Adrenal gland (tissue), 12 donors: Measurements from ENCODE around the gene KLK10. TPM values are rescaled to one million over a fixed set of nuclear protein-coding genes. Genes with fewer than 3 reads are reported as not detected.

ENCODE experiments used
- DNase-seq, 7 donors: peaks; one replicate each; pipeline ENCODE4 v3.0.0-alpha.2; 2019 to 2020
- H3K27ac ChIP-seq, 5 donors: fragments of 200-600 bp; sonication (generic) in 4 of 5; 1 replicate in 3 of 5; 2 replicates in 2 of 5; pipeline versions ENCODE4 v1.5.1 to v1.8.0; 2016 to 2020; ENCODE audit warnings: mild to moderate bottlenecking in 1 of 5
- H3K27me3 ChIP-seq: fragments of 200-600 bp; 2 replicates; pipeline ENCODE4 v1.8.0; 2021
- H3K36me3 ChIP-seq, 2 donors: fragments of 200-600 bp; replicated peaks in 1 of 2; 1 replicate in 1 of 2; 2 replicates in 1 of 2; pipeline versions ENCODE4 v1.5.1 to v1.8.0; 2018 to 2022
- H3K4me1 ChIP-seq, 2 donors: fragments of 200-600 bp; replicated peaks in 1 of 2; 1 replicate in 1 of 2; 2 replicates in 1 of 2; pipeline versions ENCODE4 v1.5.1 to v1.8.0; 2018 to 2021
- H3K4me3 ChIP-seq, 4 donors: fragments of 200-600 bp; sonication (generic) in 3 of 4; one replicate each; pipeline ENCODE4 v1.5.1; 2016 to 2018
- H3K9me3 ChIP-seq, 3 donors: fragments of 200-600 bp; sonication (generic) in 1 of 3; replicated peaks in 1 of 3; 1 replicate in 2 of 3; 2 replicates in 1 of 3; pipeline versions ENCODE4 v1.5.1 to v1.8.0; 2016 to 2021
- POLR2A ChIP-seq, 2 donors: fragments of 450-650 bp; IDR thresholded peaks; one replicate each; pipeline ENCODE4 v1.6.1; 2017; ENCODE audit warnings: antibody characterized with exemption in 2 of 2, mild to moderate bottlenecking in 2 of 2, moderate library complexity in 1 of 2
- WGBS, 4 donors: extraction: QIAGEN DNeasy Blood & Tissue Kit in 2 of 4; methylation state at CpG; one replicate each; pipeline versions ENCODE4 v1.1.5 to v1.1.7; 2013 to 2017; 5-methylcytosine and 5-hydroxymethylcytosine counted together
- intact Hi-C, 2 donors: fragments of 100-400 bp; cut with DNase I; formaldehyde crosslinking; loops; one replicate each; pipeline versions ENCODE4 v1.14.1 to v1.15.0; 2022 to 2023
- polyA plus RNA-seq, 3 donors: library from polyadenylated mRNA; stranded (reverse); fragments of 200-250 nt in 2 of 3; fragments of 350-450 nt in 1 of 3; fragmentation: Illumina TruSeq in 1 of 3; extraction: RNeasy Lipid Tissue Mini Kit (QIAGEN cat#74804) in 1 of 3; gene quantifications; one replicate each; pipeline ENCODE4 v1.2.3, GENCODE V29; 2013 to 2014
- total RNA-seq, 9 donors: library from RNA; depleted of rRNA in 4 of 9; stranded (reverse); fragments of >200 nt in 4 of 9; fragments of 120-200 nt in 1 of 9; fragmentation: NEBNext Ultra II Directional in 1 of 9; extraction: Animal tissue kit (Norgen Biotek cat#: 25700) in 1 of 9; gene quantifications; one replicate each; pipeline versions ENCODE4 v1.1.0 to v1.2.4, GENCODE V29; 2013 to 2023
- TF ChIP-seq, protein P1 (sequence below), 6 experiments: fragments of 450-650 bp in 4 of 6; fragments of 200-600 bp in 2 of 6; sonication (generic) in 1 of 6; IDR thresholded peaks; 1 replicate in 5 of 6; 2 replicates in 1 of 6; pipeline versions ENCODE4 v1.5.1 to v1.8.0; 2016 to 2021; ENCODE audit warnings: antibody characterized with exemption in 6 of 6, mild to moderate bottlenecking in 2 of 6, moderate library complexity in 1 of 6
- donor health status: healthy with polysubstance abuse.
- donor health status: Bipolar disorder and iron deficiency.
- donor health status: DM: yes; HTN: yes; CAD: no.
- donor health status: DM: no; HTN: no; CAD: no.
- donor health status: DM: no; HTN: no; CAD: no.
- donor health status: DM: yes; HTN: yes; CAD: no.

Gene KLK10
- total and polyA plus RNA-seq, 12 donors: 0.23 to 1.4 (median 0.38) TPM; not detected in 6

DNA sequence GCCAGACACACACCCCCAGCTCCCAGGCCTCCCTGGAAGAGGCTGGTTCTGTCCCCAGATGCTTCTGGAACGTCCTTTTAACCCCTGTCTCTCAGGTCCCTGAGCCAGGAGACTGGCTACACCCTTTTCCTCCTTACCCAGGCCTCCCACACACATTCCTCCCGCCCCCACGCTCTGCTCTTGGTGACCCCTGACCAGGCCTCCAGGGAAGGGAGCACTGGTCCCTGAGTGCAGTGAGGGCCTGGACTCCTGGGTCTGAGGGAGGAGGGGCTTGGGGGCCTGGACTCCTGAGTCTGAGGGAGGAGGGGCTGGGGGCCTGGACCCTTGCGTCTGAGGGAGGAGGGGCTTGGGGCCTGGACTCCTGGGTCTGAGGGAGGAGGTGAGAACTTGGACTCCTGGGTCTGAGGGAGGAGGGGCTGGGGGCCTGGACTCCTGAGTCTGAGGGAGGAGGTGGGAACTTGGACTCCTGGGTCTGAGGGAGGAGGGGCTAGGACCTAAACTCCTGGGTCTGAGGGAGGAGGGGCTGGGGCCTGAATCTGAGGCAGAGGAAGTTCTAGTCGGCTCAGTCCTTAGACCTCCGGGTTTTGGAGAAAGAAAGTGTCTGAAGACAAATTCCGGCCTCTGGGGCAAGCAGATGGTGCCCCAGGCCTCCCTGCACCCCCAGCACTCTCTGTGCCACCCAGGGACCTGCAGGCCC lies 50.6 kb downstream of the KLK10 start:
- H3K36me3 ChIP-seq: no peaks in the 10 kb centered on the region
- WGBS, 4 donors: 41 to 56% (median 41%) methylated on average over 4 to 7 of the region's 7 CpGs
- DNase-seq: no peak
- H3K9me3 ChIP-seq: no peaks in the 10 kb centered on the region
- H3K27ac ChIP-seq: no peak overlapping the region
- H3K27me3 ChIP-seq: peaks cover 6% of the 10 kb centered on the region
- H3K4me3 ChIP-seq: no peak overlapping the region
- TF ChIP-seq POLR2A (IDR thresholded peaks at IDR 0.05): no peak
- TF ChIP-seq, protein P1, sequence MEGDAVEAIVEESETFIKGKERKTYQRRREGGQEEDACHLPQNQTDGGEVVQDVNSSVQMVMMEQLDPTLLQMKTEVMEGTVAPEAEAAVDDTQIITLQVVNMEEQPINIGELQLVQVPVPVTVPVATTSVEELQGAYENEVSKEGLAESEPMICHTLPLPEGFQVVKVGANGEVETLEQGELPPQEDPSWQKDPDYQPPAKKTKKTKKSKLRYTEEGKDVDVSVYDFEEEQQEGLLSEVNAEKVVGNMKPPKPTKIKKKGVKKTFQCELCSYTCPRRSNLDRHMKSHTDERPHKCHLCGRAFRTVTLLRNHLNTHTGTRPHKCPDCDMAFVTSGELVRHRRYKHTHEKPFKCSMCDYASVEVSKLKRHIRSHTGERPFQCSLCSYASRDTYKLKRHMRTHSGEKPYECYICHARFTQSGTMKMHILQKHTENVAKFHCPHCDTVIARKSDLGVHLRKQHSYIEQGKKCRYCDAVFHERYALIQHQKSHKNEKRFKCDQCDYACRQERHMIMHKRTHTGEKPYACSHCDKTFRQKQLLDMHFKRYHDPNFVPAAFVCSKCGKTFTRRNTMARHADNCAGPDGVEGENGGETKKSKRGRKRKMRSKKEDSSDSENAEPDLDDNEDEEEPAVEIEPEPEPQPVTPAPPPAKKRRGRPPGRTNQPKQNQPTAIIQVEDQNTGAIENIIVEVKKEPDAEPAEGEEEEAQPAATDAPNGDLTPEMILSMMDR (IDR thresholded peaks at IDR 0.05): no peak
- intact Hi-C loops: no loop called here
- H3K4me1 ChIP-seq: no peaks in the 10 kb centered on the region

DNA sequence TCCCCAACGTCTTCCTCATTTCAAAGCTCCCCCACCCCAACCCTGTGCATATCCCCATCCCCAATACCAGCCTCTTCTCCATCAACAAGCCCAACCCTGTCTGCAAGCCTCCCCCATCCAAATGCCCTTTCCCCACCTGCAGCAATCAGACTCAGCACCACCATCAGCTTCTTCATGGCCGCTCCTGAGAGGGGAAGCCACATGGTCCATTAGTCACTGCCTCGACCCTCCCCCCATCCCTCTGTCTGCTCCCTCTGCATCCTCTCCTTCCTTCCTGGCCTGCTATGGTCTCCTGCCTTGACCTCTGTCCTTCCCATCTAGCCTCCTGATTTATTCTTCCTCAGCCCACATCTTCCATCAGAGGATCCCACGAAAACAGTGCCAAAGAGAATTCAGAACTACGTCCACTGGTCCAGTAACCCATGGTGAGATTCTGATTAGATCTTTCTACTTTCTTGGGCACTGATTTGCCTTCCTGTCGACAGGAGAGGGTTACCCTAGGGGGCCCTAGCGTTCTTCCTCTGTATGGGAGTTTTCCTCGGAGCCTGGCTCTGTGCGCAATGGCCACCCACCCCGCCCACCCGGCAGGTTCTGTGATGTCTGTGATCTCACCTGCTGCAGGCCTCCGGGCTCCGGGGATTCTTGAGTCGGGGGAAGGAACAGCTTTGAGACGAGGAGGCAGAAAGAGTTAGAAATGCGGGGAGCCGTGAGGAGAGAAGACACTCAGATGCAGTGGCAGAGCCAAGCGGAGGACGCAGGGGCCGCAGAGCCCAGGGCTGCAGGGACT lies 51.4 kb downstream of the KLK10 start:
- Histone ChIP-seq H3K9me3 (no peaks in the 10 kb centered on the region), H3K27me3 (peaks cover 6% of the 10 kb centered on the region), H3K4me3 (no peak overlapping the region), H3K36me3 (no peaks in the 10 kb centered on the region), H3K27ac (no peak overlapping the region), H3K4me1 (no peaks in the 10 kb centered on the region)
- intact Hi-C loops: no loop called here
- WGBS, 4 donors: 32 to 40% (median 38%) methylated on average over 14 to 20 of the region's 20 CpGs
- no peak for DNase-seq
- TF ChIP-seq, protein P1 (IDR thresholded peaks at IDR 0.05): no peak
- TF ChIP-seq POLR2A (IDR thresholded peaks at IDR 0.05): no peak

DNA sequence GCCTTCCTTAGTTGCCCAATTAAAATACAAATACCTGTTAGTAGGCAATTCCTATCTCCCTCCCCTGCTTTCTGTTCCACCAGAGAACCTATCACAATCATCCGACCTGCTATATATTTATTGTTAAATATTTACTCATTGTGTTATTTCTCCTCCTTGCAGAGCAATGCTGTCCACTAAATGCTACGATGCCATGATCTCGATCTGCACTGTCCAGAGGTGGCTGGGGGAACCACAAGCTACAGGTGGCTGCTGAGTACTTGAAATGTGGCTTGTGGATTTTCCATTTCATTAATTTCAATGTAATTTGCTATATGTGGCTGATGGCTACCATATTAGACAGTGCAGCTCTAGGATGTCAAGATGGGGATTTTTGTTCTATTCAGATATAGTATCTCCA lies 55.2 kb downstream of the KLK10 start:
- Histone ChIP-seq H3K27me3 (peaks cover 6% of the 10 kb centered on the region), H3K4me1 (no peaks in the 10 kb centered on the region), H3K9me3 (no peaks in the 10 kb centered on the region), H3K27ac (no peak overlapping the region), H3K4me3 (no peak overlapping the region), H3K36me3 (no peaks in the 10 kb centered on the region)
- no peak for DNase-seq
- TF ChIP-seq, protein P1 (IDR thresholded peaks at IDR 0.05): no peak
- no peak for TF ChIP-seq POLR2A (IDR thresholded peaks at IDR 0.05)
- intact Hi-C loops: no loop called here
- 73 to 82% (median 76%) methylated on average over 3 of the region's 3 CpGs for WGBS, 4 donors

DNA sequence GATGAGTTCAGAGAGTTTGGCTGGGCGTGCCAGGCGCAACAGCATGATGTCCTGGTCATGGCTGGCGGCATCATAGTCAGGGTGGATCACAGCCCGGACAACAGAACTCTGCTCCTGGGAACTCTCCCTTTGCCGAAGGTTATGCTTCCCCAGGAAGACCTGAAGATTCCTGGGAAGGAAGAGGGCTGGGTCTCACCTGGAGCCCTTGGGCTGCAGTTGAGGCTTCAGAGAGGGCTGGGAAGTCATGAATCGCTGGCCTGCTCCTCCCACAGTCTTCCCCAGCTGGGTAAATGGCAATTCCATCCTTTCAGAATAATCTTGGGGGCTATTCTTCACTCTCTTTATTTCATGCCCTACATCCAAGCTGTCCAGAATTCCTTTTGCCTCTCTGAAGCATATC lies 56.1 kb downstream of the KLK10 start:
- WGBS, 4 donors: 79 to 87% (median 85%) methylated on average over 3 to 6 of the region's 6 CpGs
- H3K4me1 ChIP-seq: no peaks in the 10 kb centered on the region
- DNase-seq: no peak
- no peak for TF ChIP-seq POLR2A (IDR thresholded peaks at IDR 0.05)
- TF ChIP-seq, protein P1 (IDR thresholded peaks at IDR 0.05): no peak
- intact Hi-C loops: no loop called here
- H3K27me3 ChIP-seq: peaks cover 2% of the 10 kb centered on the region
- H3K36me3 ChIP-seq: no peaks in the 10 kb centered on the region
- H3K27ac ChIP-seq: no peak overlapping the region
- H3K9me3 ChIP-seq: no peaks in the 10 kb centered on the region
- no peak overlapping the region for H3K4me3 ChIP-seq

Other genes starting within 250 kb of the KLK10 start
- 10 to 100 TPM in 1 of 9 donors, not detected in 8; 16.0 TPM for gene GPR32, start 249.2 kb downstream of the KLK10 start, total RNA-seq
- gene GPR32, start 249.2 kb downstream of the KLK10 start, polyA plus RNA-seq: not detected
- not detected for gene ACP4, start 229.3 kb downstream of the KLK10 start, total RNA-seq
- not detected for gene ACP4, start 229.3 kb downstream of the KLK10 start, polyA plus RNA-seq
- 1 to 10 TPM in 6 of 9 donors, not detected in 3; 1.4 to 8.6 (median 2.4) TPM for gene KLK1, start 195.9 kb downstream of the KLK10 start, total RNA-seq
- gene KLK1, start 195.9 kb downstream of the KLK10 start, polyA plus RNA-seq: 10 to 100 TPM in 2 of 3 donors, 1 to 10 TPM in 1; 1.1 to 26.5 (median 11.2) TPM
- 1 to 10 TPM in 4 of 9 donors, under 1 TPM in 3, not detected in 2; 0.28 to 5.1 (median 1.0) TPM for gene KLK15, start 186.1 kb downstream of the KLK10 start, total RNA-seq
- 1 to 10 TPM in 1 of 3 donors, under 1 TPM in 2; 0.15 to 1.7 (median 0.34) TPM for gene KLK15, start 186.1 kb downstream of the KLK10 start, polyA plus RNA-seq
- 1 to 10 TPM in 2 of 9 donors, under 1 TPM in 3, not detected in 4; 0.11 to 4.8 (median 0.98) TPM for gene KLK3, start 164.8 kb downstream of the KLK10 start, total RNA-seq
- gene KLK3, start 164.8 kb downstream of the KLK10 start, polyA plus RNA-seq: 10 to 100 TPM in 1 of 3 donors, 1 to 10 TPM in 1, under 1 TPM in 1; 0.35 to 26.0 (median 1.3) TPM
- under 1 TPM in 1 of 9 donors, not detected in 8; 0.61 TPM for gene KLK2, start 146.3 kb downstream of the KLK10 start, total RNA-seq
- gene KLK2, start 146.3 kb downstream of the KLK10 start, polyA plus RNA-seq: under 1 TPM in 1 of 3 donors, not detected in 2; 0.20 TPM
- gene KLK4, start 108.3 kb downstream of the KLK10 start, total RNA-seq: 10 to 100 TPM in 1 of 9 donors, 1 to 10 TPM in 3, under 1 TPM in 1, not detected in 4; 0.28 to 10.2 (median 2.2) TPM
- gene KLK4, start 108.3 kb downstream of the KLK10 start, polyA plus RNA-seq: 10 to 100 TPM in 2 of 3 donors, under 1 TPM in 1; 0.42 to 16.8 (median 10.9) TPM
- gene KLK5, start 66.7 kb downstream of the KLK10 start, total RNA-seq: not detected
- gene KLK5, start 66.7 kb downstream of the KLK10 start, polyA plus RNA-seq: not detected
- gene KLK6, start 50.1 kb downstream of the KLK10 start, total RNA-seq: not detected
- gene KLK6, start 50.1 kb downstream of the KLK10 start, polyA plus RNA-seq: not detected
- under 1 TPM in 1 of 9 donors, not detected in 8; 0.06 TPM for gene KLK7, start 35.8 kb downstream of the KLK10 start, total RNA-seq
- under 1 TPM in 1 of 3 donors, not detected in 2; 0.03 TPM for gene KLK7, start 35.8 kb downstream of the KLK10 start, polyA plus RNA-seq
- under 1 TPM in 1 of 9 donors, not detected in 8; 0.39 TPM for gene KLK8, start 18.1 kb downstream of the KLK10 start, total RNA-seq
- under 1 TPM in 2 of 3 donors, not detected in 1; 0.34 to 0.80 TPM for gene KLK8, start 18.1 kb downstream of the KLK10 start, polyA plus RNA-seq
- not detected for gene KLK11, start 6.9 kb upstream of the KLK10 start, total RNA-seq
- gene KLK11, start 6.9 kb upstream of the KLK10 start, polyA plus RNA-seq: under 1 TPM in 2 of 3 donors, not detected in 1; 0.07 to 0.32 TPM
- gene KLK12, start 15.3 kb upstream of the KLK10 start, total RNA-seq: not detected
- gene KLK12, start 15.3 kb upstream of the KLK10 start, polyA plus RNA-seq: under 1 TPM in 1 of 3 donors, not detected in 2; 0.17 TPM
- under 1 TPM in 1 of 9 donors, not detected in 8; 0.11 TPM for gene KLK13, start 45.4 kb upstream of the KLK10 start, total RNA-seq
- under 1 TPM in 1 of 3 donors, not detected in 2; 0.47 TPM for gene KLK13, start 45.4 kb upstream of the KLK10 start, polyA plus RNA-seq
- gene KLK14, start 63.2 kb upstream of the KLK10 start, total RNA-seq: under 1 TPM in 2 of 9 donors, not detected in 7; 0.25 to 0.65 TPM
- gene KLK14, start 63.2 kb upstream of the KLK10 start, polyA plus RNA-seq: under 1 TPM in 2 of 3 donors, not detected in 1; 0.48 to 0.81 TPM
- gene CTU1, start 88.7 kb upstream of the KLK10 start, total RNA-seq: 10 to 100 TPM in 4 of 9 donors, 1 to 10 TPM in 5; 5.0 to 23.9 (median 9.8) TPM
- 1 to 10 TPM; 1.1 to 7.3 (median 5.8) TPM for gene CTU1, start 88.7 kb upstream of the KLK10 start, polyA plus RNA-seq
- gene SIGLEC9, start 105.2 kb upstream of the KLK10 start, total RNA-seq: 10 to 100 TPM in 6 of 9 donors, 1 to 10 TPM in 3; 1.5 to 29.7 (median 16.8) TPM
- gene SIGLEC9, start 105.2 kb upstream of the KLK10 start, polyA plus RNA-seq: 1 to 10 TPM; 3.6 to 7.6 (median 4.6) TPM
- gene SIGLEC7, start 122.6 kb upstream of the KLK10 start, total RNA-seq: 10 to 100 TPM in 5 of 9 donors, 1 to 10 TPM in 3, under 1 TPM in 1; 1.00 to 13.1 (median 10.1) TPM
- gene SIGLEC7, start 122.6 kb upstream of the KLK10 start, polyA plus RNA-seq: 1 to 10 TPM; 2.3 to 8.6 (median 3.8) TPM
- gene CD33, start 205.4 kb upstream of the KLK10 start, total RNA-seq: 10 to 100 TPM in 5 of 9 donors, 1 to 10 TPM in 4; 2.2 to 21.8 (median 12.9) TPM
- gene CD33, start 205.4 kb upstream of the KLK10 start, polyA plus RNA-seq: 10 to 100 TPM in 1 of 3 donors, 1 to 10 TPM in 2; 2.7 to 14.4 (median 4.9) TPM
- gene SIGLECL1, start 231.4 kb upstream of the KLK10 start, total RNA-seq: 1 to 10 TPM in 1 of 9 donors, not detected in 8; 1.0 TPM
- gene SIGLECL1, start 231.4 kb upstream of the KLK10 start, polyA plus RNA-seq: not detected